Measurements from ENCODE around the gene HBE1.
"Not testable (repeated sequence)": the region's sequence is repeated elsewhere in the genome, so short reads cannot be mapped to it uniquely, and the experiment has no call there.

The HBE1 gene

DNA sequence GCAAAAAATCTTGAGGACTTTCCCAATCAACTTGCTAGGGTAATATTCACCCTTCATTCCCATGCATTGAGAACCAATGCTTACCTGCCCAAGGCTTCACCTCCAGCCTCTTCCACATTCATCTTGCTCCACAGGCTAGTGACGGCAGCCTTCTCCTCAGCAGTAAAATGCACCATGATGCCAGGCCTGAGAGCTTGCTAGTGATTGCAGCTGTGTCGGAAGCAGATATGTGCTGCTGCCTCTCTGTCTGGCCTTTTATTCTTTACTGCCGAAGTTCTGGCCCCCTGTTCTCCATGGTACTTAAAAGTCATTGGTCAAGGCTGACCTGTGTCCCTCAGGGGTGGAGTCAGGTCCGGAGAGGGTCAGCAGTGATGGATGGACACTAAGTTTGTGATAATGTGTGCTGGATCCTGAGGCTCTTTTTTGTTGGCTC, at the start of gene HBE1:
HBE1 (minus strand) TSS at position 231 of the 433 bp plus-strand sequence; CDS start at position 176, 55 bp downstream.
- Histone ChIP-seq H3K27ac (ENCODE audit: low read length) (no peak within 1 kb of the TSS), H3K27me3 (ENCODE audit: control insufficient read depth, insufficient read depth, low read length) (no peaks in the 10 kb centered on the region), H3K36me3 (ENCODE audit: control insufficient read depth, insufficient read depth, low read length) (no peaks in the 10 kb centered on the region), H3K9me3 (ENCODE audit: control insufficient read depth, insufficient read depth, low read length) (no peaks in the 10 kb centered on the region), H3K4me1 (ENCODE audit: control insufficient read depth, insufficient read depth, low read length) (no peaks in the 10 kb centered on the region), H3K4me3 (ENCODE audit: low read length) (no peak within 1 kb of the TSS)
- WGBS (ENCODE audit: insufficient coverage, insufficient read length), result no CpG with 5 or more reads among the region's 4 CpGs
- no peak for DNase-seq (ENCODE audit: low read depth, low spot score)

GRCh38 chr11:5317292-5317691, 47.5 kb upstream of the HBE1 start:
- WGBS (ENCODE audit: insufficient coverage, insufficient read length), result no CpG with 5 or more reads among the region's 5 CpGs
- H3K4me1 ChIP-seq (ENCODE audit: control insufficient read depth, insufficient read depth, low read length), result no peaks in the 10 kb centered on the region
- DNase-seq (ENCODE audit: low read depth, low spot score), result no peak
- H3K4me3 ChIP-seq (ENCODE audit: low read length), result no peak overlapping the region
- no peaks in the 10 kb centered on the region for H3K36me3 ChIP-seq (ENCODE audit: control insufficient read depth, insufficient read depth, low read length)
- H3K27me3 ChIP-seq (ENCODE audit: control insufficient read depth, insufficient read depth, low read length), result no peaks in the 10 kb centered on the region
- no peaks in the 10 kb centered on the region for H3K9me3 ChIP-seq (ENCODE audit: control insufficient read depth, insufficient read depth, low read length)
- H3K27ac ChIP-seq (ENCODE audit: low read length), result no peak overlapping the region

DNA sequence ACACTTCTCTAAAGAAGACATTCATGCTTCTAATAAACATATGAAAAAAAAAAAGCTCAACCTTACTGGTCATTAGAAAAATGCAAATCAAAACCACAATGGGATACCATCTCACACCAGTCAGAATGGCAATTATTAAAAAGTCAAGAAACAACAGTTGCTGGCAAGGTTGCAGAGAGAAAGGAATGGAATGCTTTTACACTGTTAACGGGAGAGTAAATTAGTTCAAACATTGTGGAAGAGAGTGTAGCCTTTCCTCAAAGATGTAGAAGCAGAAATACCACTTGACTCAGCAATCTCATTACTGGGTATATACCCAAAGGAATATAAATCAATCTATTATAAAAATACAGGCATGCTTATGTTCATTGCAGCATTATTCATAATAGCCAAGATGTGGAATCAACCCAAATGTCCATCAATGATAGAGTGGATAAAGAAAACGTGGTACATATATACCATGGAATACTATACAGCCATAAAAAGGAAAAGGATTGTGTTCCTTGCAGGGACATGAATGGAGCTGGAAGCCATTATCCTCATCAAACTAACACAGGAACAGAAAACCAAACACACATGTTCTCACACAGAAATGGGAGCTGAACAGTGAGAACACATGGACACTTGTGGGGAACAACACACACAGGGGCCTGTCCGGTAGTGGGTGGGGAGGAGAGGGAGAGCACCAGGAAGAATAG, 43.7 kb upstream of the HBE1 start:
- not testable (repeated sequence) for H3K27me3 ChIP-seq (ENCODE audit: control insufficient read depth, insufficient read depth, low read length); H3K4me3 ChIP-seq (ENCODE audit: low read length); H3K4me1 ChIP-seq (ENCODE audit: control insufficient read depth, insufficient read depth, low read length); DNase-seq (ENCODE audit: low read depth, low spot score); H3K27ac ChIP-seq (ENCODE audit: low read length); H3K9me3 ChIP-seq (ENCODE audit: control insufficient read depth, insufficient read depth, low read length); H3K36me3 ChIP-seq (ENCODE audit: control insufficient read depth, insufficient read depth, low read length)
- WGBS (ENCODE audit: insufficient coverage, insufficient read length), result no CpG with 5 or more reads among the region's 3 CpGs

GRCh38 chr11:5310423-5310822, 40.7 kb upstream of the HBE1 start:
- Histone ChIP-seq H3K4me1 (ENCODE audit: control insufficient read depth, insufficient read depth, low read length) (no peaks in the 10 kb centered on the region), H3K27me3 (ENCODE audit: control insufficient read depth, insufficient read depth, low read length) (no peaks in the 10 kb centered on the region), H3K4me3 (ENCODE audit: low read length) (no peak overlapping the region), H3K9me3 (ENCODE audit: control insufficient read depth, insufficient read depth, low read length) (no peaks in the 10 kb centered on the region), H3K36me3 (ENCODE audit: control insufficient read depth, insufficient read depth, low read length) (no peaks in the 10 kb centered on the region), H3K27ac (ENCODE audit: low read length) (no peak overlapping the region)
- DNase-seq (ENCODE audit: low read depth, low spot score), result no peak
- no CpG with 5 or more reads among the region's 1 CpG for WGBS (ENCODE audit: insufficient coverage, insufficient read length)

- H3K27me3 ChIP-seq (ENCODE audit: control insufficient read depth, insufficient read depth, low read length), result no peaks in the 10 kb centered on the region
- H3K9me3 ChIP-seq (ENCODE audit: control insufficient read depth, insufficient read depth, low read length), result no peaks in the 10 kb centered on the region
- DNase-seq (ENCODE audit: low read depth, low spot score), result no peak
- H3K4me1 ChIP-seq (ENCODE audit: control insufficient read depth, insufficient read depth, low read length), result no peaks in the 10 kb centered on the region
- H3K36me3 ChIP-seq (ENCODE audit: control insufficient read depth, insufficient read depth, low read length), result no peaks in the 10 kb centered on the region
- no CpG with 5 or more reads among the region's 2 CpGs for WGBS (ENCODE audit: insufficient coverage, insufficient read length)
- H3K27ac ChIP-seq (ENCODE audit: low read length), result no peak overlapping the region
- no peak overlapping the region for H3K4me3 ChIP-seq (ENCODE audit: low read length)
Observed at GRCh38 chr11:5307256-5308019, 37.7 kb upstream of the HBE1 start.

- Histone ChIP-seq H3K27ac (ENCODE audit: low read length) (no peak overlapping the region), H3K4me3 (ENCODE audit: low read length) (no peak overlapping the region), H3K27me3 (ENCODE audit: control insufficient read depth, insufficient read depth, low read length) (no peaks in the 10 kb centered on the region), H3K36me3 (ENCODE audit: control insufficient read depth, insufficient read depth, low read length) (no peaks in the 10 kb centered on the region), H3K4me1 (ENCODE audit: control insufficient read depth, insufficient read depth, low read length) (no peaks in the 10 kb centered on the region), H3K9me3 (ENCODE audit: control insufficient read depth, insufficient read depth, low read length) (no peaks in the 10 kb centered on the region)
- no peak for DNase-seq (ENCODE audit: low read depth, low spot score)
- WGBS (ENCODE audit: insufficient coverage, insufficient read length), result no CpG with 5 or more reads among the region's 1 CpG
Observed at GRCh38 chr11:5304046-5304445, 34.3 kb upstream of the HBE1 start.

GRCh38 chr11:5303626-5304025, 33.9 kb upstream of the HBE1 start:
- no peak for DNase-seq (ENCODE audit: low read depth, low spot score)
- Histone ChIP-seq H3K4me1 (ENCODE audit: control insufficient read depth, insufficient read depth, low read length) (no peaks in the 10 kb centered on the region), H3K36me3 (ENCODE audit: control insufficient read depth, insufficient read depth, low read length) (no peaks in the 10 kb centered on the region), H3K4me3 (ENCODE audit: low read length) (no peak overlapping the region), H3K27me3 (ENCODE audit: control insufficient read depth, insufficient read depth, low read length) (no peaks in the 10 kb centered on the region), H3K27ac (ENCODE audit: low read length) (no peak overlapping the region), H3K9me3 (ENCODE audit: control insufficient read depth, insufficient read depth, low read length) (no peaks in the 10 kb centered on the region)
- WGBS (ENCODE audit: insufficient coverage, insufficient read length), result no CpG with 5 or more reads among the region's 5 CpGs

DNA sequence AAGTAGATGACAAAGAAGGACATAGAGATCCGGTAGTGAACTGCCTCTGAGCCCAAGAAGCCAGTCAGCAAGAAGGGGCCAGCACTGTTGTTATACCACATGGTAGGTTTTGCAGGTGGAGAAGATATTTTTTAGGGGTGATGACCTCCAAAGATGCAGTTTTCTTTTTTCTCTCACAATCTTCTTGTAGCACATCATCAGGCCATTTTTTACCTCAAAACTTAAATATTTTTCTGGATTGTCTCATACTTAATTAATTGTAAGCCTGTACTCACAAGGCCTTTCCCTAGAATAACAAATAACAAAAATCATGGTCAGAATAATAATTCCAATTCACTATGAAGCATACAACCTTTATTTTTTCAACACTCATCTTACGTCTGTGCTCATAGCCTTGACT, 32.1 kb upstream of the HBE1 start, which contains the start of gene OR51B4:
OR51B4 (minus strand) TSS at position 101 of the 400 bp plus-strand sequence; CDS start at position 101, 0 bp downstream.
- H3K36me3 ChIP-seq (ENCODE audit: control insufficient read depth, insufficient read depth, low read length), result no peaks in the 10 kb centered on the region
- H3K4me3 ChIP-seq (ENCODE audit: low read length), result no peak within 1 kb of the TSS
- no peaks in the 10 kb centered on the region for H3K27me3 ChIP-seq (ENCODE audit: control insufficient read depth, insufficient read depth, low read length)
- WGBS (ENCODE audit: insufficient coverage, insufficient read length), result no CpG with 5 or more reads among the region's 2 CpGs
- H3K27ac ChIP-seq (ENCODE audit: low read length), result no peak within 1 kb of the TSS
- H3K4me1 ChIP-seq (ENCODE audit: control insufficient read depth, insufficient read depth, low read length), result no peaks in the 10 kb centered on the region
- no peak for DNase-seq (ENCODE audit: low read depth, low spot score)
- no peaks in the 10 kb centered on the region for H3K9me3 ChIP-seq (ENCODE audit: control insufficient read depth, insufficient read depth, low read length)

DNA sequence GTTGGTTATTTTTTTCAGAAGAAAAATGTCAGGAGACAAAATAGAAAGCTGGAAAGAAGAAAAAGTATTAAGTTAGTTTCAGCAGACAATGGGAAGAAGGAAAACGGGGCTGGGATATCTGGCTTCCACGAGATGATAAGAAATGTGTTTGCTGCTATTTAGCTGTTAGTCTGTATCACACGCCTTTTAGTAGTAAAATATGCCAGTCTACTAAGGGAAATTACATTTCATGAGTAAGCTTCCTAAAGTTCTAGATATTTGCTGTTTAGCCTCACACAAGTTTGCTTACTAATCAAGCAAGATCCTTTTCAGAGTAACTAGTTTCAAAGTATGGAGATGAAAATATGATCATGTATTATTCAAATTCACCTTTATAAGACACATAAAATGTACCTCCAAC, 30.5 kb upstream of the HBE1 start:
- Histone ChIP-seq H3K27me3 (ENCODE audit: control insufficient read depth, insufficient read depth, low read length) (no peaks in the 10 kb centered on the region), H3K4me1 (ENCODE audit: control insufficient read depth, insufficient read depth, low read length) (no peaks in the 10 kb centered on the region), H3K4me3 (ENCODE audit: low read length) (no peak overlapping the region), H3K9me3 (ENCODE audit: control insufficient read depth, insufficient read depth, low read length) (no peaks in the 10 kb centered on the region), H3K27ac (ENCODE audit: low read length) (no peak overlapping the region), H3K36me3 (ENCODE audit: control insufficient read depth, insufficient read depth, low read length) (no peaks in the 10 kb centered on the region)
- no CpG with 5 or more reads among the region's 3 CpGs for WGBS (ENCODE audit: insufficient coverage, insufficient read length)
- no peak for DNase-seq (ENCODE audit: low read depth, low spot score)

- no CpG with 5 or more reads among the region's 1 CpG for WGBS (ENCODE audit: insufficient coverage, insufficient read length)
Observed at GRCh38 chr11:5298451-5298850, 28.7 kb upstream of the HBE1 start.

More at GRCh38 chr11:5298451-5298850, 28.7 kb upstream of the HBE1 start:
- Histone ChIP-seq H3K27ac (ENCODE audit: low read length) (no peak overlapping the region), H3K36me3 (ENCODE audit: control insufficient read depth, insufficient read depth, low read length) (no peaks in the 10 kb centered on the region), H3K9me3 (ENCODE audit: control insufficient read depth, insufficient read depth, low read length) (no peaks in the 10 kb centered on the region), H3K4me1 (ENCODE audit: control insufficient read depth, insufficient read depth, low read length) (no peaks in the 10 kb centered on the region), H3K4me3 (ENCODE audit: low read length) (no peak overlapping the region), H3K27me3 (ENCODE audit: control insufficient read depth, insufficient read depth, low read length) (no peaks in the 10 kb centered on the region)
- DNase-seq (ENCODE audit: low read depth, low spot score), result no peak
